Right lobe of liver (tissue), 4 donors: ENCODE data around the gene BUB1.

Source experiments
- CTCF ChIP-seq, 4 donors: fragments of 200-600 bp in 3 of 4; fragments of 450-650 bp in 1 of 4; IDR thresholded peaks; one replicate each; pipeline versions ENCODE4 v1.5.1 to v1.8.0; 2016 to 2022; ENCODE audit warnings: antibody characterized with exemption in 4 of 4, mild to moderate bottlenecking in 2 of 4
- POLR2A ChIP-seq: fragments of 450-650 bp; IDR thresholded peaks from one replicate; pipeline ENCODE4 v1.6.1; 2017; ENCODE audit warnings: antibody characterized with exemption, mild to moderate bottlenecking
- donor health status: DM: no; HTN: no; CAD: no.
- donor health status: DM: no; HTN: no; CAD: no.
- donor health status: DM: no; HTN: yes; CAD: no.

- TF ChIP-seq CTCF (IDR thresholded peaks at IDR 0.05) (no peak), POLR2A (no peak)
Measured at GRCh38 chr2:110655701-110656100, 22.2 kb downstream of the BUB1 start.
